ENCODE results near the gene DPP6. TPM values are rescaled to one million over a fixed set of nuclear protein-coding genes. Genes with fewer than 3 reads are reported as not detected.

DPP6 gene
- total RNA-seq, 2 donors from 2014 or later, result 0.05 to 38.7 TPM

GRCh38 chr7:154777023-154777422 lies 724.8 kb downstream of the DPP6 start:
- Histone ChIP-seq H3K36me3 (no peaks in the 10 kb centered on the region), H3K4me1 (replicated peaks) (no peaks in the 10 kb centered on the region), H3K27me3 (replicated peaks; ENCODE audit: insufficient read depth) (no peaks in the 10 kb centered on the region), H3K27ac (no peak overlapping the region), H3K4me3 (no peak overlapping the region), H3K9me3 (no peaks in the 10 kb centered on the region)
- no peak for TF ChIP-seq POLR2AphosphoS5 (IDR thresholded peaks at IDR 0.05)
- no peak for DNase-seq (ENCODE audit: low spot score)
- WGBS, result 73% methylated on average over 5 of the region's 5 CpGs
- intact Hi-C loops (cut with DNase I), result no loop called here

DNA sequence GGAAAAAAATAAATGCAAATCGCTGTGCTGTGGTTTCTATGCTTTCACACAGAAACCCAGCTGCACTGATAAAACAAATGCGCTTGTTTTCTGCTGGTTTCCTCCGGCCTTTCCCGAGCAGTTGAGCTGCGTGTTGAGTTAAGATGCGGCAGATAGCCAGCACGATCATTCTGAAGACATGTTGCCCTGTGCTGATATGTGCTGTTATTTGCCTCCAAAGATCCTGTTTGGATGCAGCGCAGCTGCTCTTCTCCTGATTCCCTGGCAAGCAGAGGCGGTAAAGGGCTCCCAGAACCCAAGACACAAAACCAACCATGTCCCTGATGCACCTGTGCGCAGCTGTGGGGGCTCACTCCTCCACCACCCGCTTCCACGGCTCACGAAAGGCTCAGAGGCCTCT lies 725.3 kb downstream of the DPP6 start:
- intact Hi-C loops (cut with DNase I), result no loop called here
- no peaks in the 10 kb centered on the region for H3K4me1 ChIP-seq (replicated peaks)
- TF ChIP-seq POLR2A (IDR thresholded peaks at IDR 0.05) (no peak), CTCF (IDR thresholded peaks at IDR 0.05) (no peak), POLR2AphosphoS5 (IDR thresholded peaks at IDR 0.05) (no peak)
- H3K27me3 ChIP-seq (replicated peaks; ENCODE audit: insufficient read depth), result no peaks in the 10 kb centered on the region
- DNase-seq (ENCODE audit: low spot score), result no peak
- no peaks in the 10 kb centered on the region for H3K9me3 ChIP-seq
- no peak overlapping the region for H3K4me3 ChIP-seq
- no peaks in the 10 kb centered on the region for H3K36me3 ChIP-seq
- 89% methylated on average over 13 of the region's 13 CpGs for WGBS
- no peak overlapping the region for H3K27ac ChIP-seq

DNA sequence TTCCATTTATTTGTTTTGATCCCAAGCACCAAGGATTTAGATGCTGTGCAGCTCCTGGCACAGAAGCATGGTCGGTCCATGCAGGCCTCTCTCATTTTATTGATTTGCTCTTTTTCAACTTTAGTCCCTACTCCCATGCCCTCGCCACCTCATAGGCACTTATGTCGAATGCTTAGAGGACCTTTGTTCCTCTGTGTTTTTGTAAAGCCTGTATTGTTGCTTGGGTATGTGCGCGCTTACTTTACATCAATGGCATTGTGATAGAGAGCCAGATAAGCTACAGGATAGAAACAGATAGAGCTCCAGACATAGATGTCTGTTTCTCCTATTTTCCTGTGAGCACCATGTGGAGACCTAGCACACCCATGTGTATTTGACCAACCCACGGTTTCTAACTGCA lies 725.7 kb downstream of the DPP6 start:
- TF ChIP-seq POLR2AphosphoS5 (IDR thresholded peaks at IDR 0.05) (no peak), POLR2A (IDR thresholded peaks at IDR 0.05) (no peak), CTCF (IDR thresholded peaks at IDR 0.05) (no peak)
- H3K4me1 ChIP-seq (replicated peaks), result no peaks in the 10 kb centered on the region
- no peaks in the 10 kb centered on the region for H3K36me3 ChIP-seq
- no peaks in the 10 kb centered on the region for H3K9me3 ChIP-seq
- H3K27ac ChIP-seq, result no peak overlapping the region
- no peak for DNase-seq (ENCODE audit: low spot score)
- H3K4me3 ChIP-seq, result no peak overlapping the region
- intact Hi-C loops (cut with DNase I), result no loop called here
- 92% methylated on average over 6 of the region's 6 CpGs for WGBS
- no peaks in the 10 kb centered on the region for H3K27me3 ChIP-seq (replicated peaks; ENCODE audit: insufficient read depth)

GRCh38 chr7:154781369-154782303 lies 729.4 kb downstream of the DPP6 start:
- no peak overlapping the region for H3K4me3 ChIP-seq
- intact Hi-C loops (cut with DNase I), result no loop called here
- no peak for DNase-seq (ENCODE audit: low spot score)
- no peaks in the 10 kb centered on the region for H3K4me1 ChIP-seq (replicated peaks)
- H3K36me3 ChIP-seq, result no peaks in the 10 kb centered on the region
- TF ChIP-seq POLR2A (IDR thresholded peaks at IDR 0.05) (no peak), POLR2AphosphoS5 (IDR thresholded peaks at IDR 0.05) (no peak), CTCF (IDR thresholded peaks at IDR 0.05) (no peak)
- H3K9me3 ChIP-seq, result no peaks in the 10 kb centered on the region
- WGBS, result 30% methylated on average over 16 of the region's 16 CpGs
- H3K27ac ChIP-seq, result no peak overlapping the region
- H3K27me3 ChIP-seq (replicated peaks; ENCODE audit: insufficient read depth), result no peaks in the 10 kb centered on the region

DNA sequence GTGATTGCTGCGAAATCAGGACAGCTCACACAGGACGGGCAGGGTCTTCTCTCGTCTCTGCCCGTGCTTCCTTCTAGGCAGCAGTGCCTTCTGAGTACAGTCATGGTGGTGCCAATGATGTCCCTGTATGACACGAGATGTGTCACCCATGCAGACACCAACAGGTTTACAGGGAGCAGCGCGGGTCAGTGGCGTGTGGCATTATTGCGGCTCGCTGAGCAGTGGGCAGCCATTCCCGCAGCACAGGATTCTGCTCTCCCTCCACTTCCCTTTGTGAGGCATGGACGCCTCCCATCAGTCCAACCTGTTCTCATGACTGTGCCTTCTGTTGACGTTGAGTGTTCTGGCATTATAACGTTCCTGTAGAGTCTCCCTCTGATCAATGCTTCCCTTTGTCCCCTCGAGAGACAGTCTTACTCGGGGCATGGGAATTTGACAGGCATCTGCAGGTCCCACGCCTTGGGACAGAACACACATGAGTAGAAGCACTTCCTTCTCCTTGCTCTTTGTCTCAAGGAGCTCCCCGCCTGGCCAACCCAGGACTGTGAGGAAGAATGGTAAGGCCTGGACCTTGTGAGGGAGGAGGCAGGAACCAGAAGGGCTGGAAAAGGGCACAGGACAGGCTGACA lies 731.2 kb downstream of the DPP6 start:
- DNase-seq (ENCODE audit: low spot score), result no peak
- Histone ChIP-seq H3K9me3 (no peaks in the 10 kb centered on the region), H3K36me3 (no peaks in the 10 kb centered on the region), H3K4me3 (no peak overlapping the region), H3K27me3 (replicated peaks; ENCODE audit: insufficient read depth) (no peaks in the 10 kb centered on the region), H3K4me1 (replicated peaks) (no peaks in the 10 kb centered on the region), H3K27ac (no peak overlapping the region)
- 79% methylated on average over 18 of the region's 18 CpGs for whole genome bisulfite sequencing
- TF ChIP-seq POLR2AphosphoS5 (IDR thresholded peaks at IDR 0.05) (no peak), CTCF (IDR thresholded peaks at IDR 0.05) (no peak), POLR2A (IDR thresholded peaks at IDR 0.05) (no peak)
- intact Hi-C loops (cut with DNase I), result no loop called here
